ENCODE measurements around the gene DGKI. TPM values are rescaled to one million over a fixed set of nuclear protein-coding genes. Genes with fewer than 3 reads are reported as not detected.

The DGKI gene
- polyA plus RNA-seq, 2 of the 4 experiments (the other 2 are of a cell fraction) = 0.05 to 0.08 TPM

DNA sequence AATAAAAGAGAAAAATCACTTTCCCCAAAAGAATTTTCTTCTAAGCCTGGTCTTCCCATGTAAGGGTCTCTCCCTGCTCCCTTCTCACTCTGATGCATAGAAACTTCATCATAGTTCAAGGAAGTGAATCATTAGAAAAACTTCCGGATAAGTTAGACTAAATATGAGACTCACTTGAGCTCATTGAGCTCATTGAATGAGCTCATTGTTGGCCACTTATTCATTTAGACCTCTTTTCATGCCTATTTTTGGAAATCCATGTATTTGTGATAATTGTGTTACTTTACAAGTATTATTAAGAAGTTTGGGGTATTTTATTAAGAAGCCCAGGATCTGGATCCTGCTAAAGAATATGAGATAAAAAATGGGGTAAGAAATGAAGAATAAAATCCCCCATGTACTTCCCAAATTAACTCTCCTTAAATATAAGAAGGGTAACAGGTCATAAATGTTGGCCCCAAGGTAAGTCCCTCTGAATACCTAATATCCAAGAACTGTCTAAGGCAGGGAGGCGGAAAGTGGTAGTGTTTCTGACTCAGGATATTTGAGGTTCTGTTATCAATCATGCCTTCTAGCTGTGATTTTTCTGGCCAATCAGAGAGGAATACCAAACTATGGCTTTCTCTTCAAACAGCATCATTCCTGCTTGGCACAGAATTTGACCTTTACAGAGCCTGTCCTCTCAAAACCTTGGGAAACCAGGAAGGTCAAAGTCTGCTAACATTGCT is 266.7 kb downstream of the DGKI start:
- no peak for DNase-seq (ENCODE audit: low read depth in 1 of 2, low spot score in 1 of 2)
- WGBS (ENCODE audit: missing lambda C conversion rate) = 30% methylated on average over 2 of the region's 2 CpGs
- no peaks in the 10 kb centered on the region for H3K9me3 ChIP-seq
- no peaks in the 10 kb centered on the region for H3K4me1 ChIP-seq
- H3K4me2 ChIP-seq = no peak overlapping the region
- ATAC-seq = no peak
- H3K4me3 ChIP-seq = no peak overlapping the region
- no peak for FAIRE-seq
- no peak overlapping the region for H3K27ac ChIP-seq
- POLR2A ChIA-PET = no interaction called here
- CTCF ChIA-PET = interaction anchor here (3.8 kb wide), 1 partner anchor 12 kb away, joined by 17 read pairs; no protein-coding TSS in a partner anchor
- TF ChIP-seq HEYL (CRISPR knock-in tag; IDR thresholded peaks at IDR 0.05) (no peak), NPAS2 (CRISPR knock-in tag; IDR thresholded peaks at IDR 0.05; ENCODE audit: borderline replicate concordance) (no peak), ZC3H11A (IDR thresholded peaks at IDR 0.05) (no peak), MAFK (IDR thresholded peaks at IDR 0.05; ENCODE audit: partially characterized antibody) (no peak), TP53 (CRISPR knock-in tag; IDR thresholded peaks at IDR 0.05) (no peak), HOXA7 (CRISPR knock-in tag; IDR thresholded peaks at IDR 0.05) (no peak), CHD4 (IDR thresholded peaks at IDR 0.05; ENCODE audit: borderline replicate concordance) (no peak), RARB (CRISPR knock-in tag; IDR thresholded peaks at IDR 0.05) (no peak), RAD21 (conservative IDR thresholded peaks at IDR 0.05 in 1 of 2, IDR thresholded peaks at IDR 0.05 in 1 of 2) (no peak), MYC (IDR thresholded peaks at IDR 0.05; ENCODE audit: borderline replicate concordance, low read length) (no peak), SMC3 (IDR thresholded peaks at IDR 0.05) (no peak), FOSB (CRISPR knock-in tag; IDR thresholded peaks at IDR 0.05) (no peak), CEBPB (IDR thresholded peaks at IDR 0.05) (no peak), GATA3 (IDR thresholded peaks at IDR 0.05; ENCODE audit: borderline replicate concordance) (no peak), EHMT2 (IDR thresholded peaks at IDR 0.05; ENCODE audit: low read depth) (no peak)
- TF ChIP-seq, protein P1, sequence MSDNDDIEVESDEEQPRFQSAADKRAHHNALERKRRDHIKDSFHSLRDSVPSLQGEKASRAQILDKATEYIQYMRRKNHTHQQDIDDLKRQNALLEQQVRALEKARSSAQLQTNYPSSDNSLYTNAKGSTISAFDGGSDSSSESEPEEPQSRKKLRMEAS (IDR thresholded peaks at IDR 0.05) = no peak
- TF ChIP-seq, protein P2, sequence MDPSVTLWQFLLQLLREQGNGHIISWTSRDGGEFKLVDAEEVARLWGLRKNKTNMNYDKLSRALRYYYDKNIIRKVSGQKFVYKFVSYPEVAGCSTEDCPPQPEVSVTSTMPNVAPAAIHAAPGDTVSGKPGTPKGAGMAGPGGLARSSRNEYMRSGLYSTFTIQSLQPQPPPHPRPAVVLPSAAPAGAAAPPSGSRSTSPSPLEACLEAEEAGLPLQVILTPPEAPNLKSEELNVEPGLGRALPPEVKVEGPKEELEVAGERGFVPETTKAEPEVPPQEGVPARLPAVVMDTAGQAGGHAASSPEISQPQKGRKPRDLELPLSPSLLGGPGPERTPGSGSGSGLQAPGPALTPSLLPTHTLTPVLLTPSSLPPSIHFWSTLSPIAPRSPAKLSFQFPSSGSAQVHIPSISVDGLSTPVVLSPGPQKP (IDR thresholded peaks at IDR 0.05; ENCODE audit: low read depth, low read length) = no peak
- TF ChIP-seq, protein P3, sequence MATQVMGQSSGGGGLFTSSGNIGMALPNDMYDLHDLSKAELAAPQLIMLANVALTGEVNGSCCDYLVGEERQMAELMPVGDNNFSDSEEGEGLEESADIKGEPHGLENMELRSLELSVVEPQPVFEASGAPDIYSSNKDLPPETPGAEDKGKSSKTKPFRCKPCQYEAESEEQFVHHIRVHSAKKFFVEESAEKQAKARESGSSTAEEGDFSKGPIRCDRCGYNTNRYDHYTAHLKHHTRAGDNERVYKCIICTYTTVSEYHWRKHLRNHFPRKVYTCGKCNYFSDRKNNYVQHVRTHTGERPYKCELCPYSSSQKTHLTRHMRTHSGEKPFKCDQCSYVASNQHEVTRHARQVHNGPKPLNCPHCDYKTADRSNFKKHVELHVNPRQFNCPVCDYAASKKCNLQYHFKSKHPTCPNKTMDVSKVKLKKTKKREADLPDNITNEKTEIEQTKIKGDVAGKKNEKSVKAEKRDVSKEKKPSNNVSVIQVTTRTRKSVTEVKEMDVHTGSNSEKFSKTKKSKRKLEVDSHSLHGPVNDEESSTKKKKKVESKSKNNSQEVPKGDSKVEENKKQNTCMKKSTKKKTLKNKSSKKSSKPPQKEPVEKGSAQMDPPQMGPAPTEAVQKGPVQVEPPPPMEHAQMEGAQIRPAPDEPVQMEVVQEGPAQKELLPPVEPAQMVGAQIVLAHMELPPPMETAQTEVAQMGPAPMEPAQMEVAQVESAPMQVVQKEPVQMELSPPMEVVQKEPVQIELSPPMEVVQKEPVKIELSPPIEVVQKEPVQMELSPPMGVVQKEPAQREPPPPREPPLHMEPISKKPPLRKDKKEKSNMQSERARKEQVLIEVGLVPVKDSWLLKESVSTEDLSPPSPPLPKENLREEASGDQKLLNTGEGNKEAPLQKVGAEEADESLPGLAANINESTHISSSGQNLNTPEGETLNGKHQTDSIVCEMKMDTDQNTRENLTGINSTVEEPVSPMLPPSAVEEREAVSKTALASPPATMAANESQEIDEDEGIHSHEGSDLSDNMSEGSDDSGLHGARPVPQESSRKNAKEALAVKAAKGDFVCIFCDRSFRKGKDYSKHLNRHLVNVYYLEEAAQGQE (IDR thresholded peaks at IDR 0.05) = no peak

DNA sequence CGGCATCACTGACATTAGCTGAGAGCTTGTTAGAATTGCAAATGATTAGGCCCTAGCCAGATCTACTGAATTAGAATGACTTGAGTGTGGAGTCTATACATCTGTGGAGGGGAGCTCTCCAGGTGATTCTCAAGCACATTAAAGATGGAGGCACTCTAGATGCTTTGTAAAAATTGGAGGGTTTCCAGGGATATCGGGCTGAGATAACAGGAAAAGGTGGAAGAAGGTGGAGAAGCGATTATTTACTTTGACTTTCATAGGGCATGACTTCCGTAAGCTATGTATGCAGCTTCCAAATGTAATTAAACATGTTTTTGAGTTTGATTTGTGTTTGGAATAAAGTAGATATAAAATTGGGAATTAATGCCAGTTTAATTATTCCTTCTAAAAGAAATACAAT is 268.2 kb downstream of the DGKI start:
- FAIRE-seq (no peak), DNase-seq (ENCODE audit: low read depth in 1 of 2, low spot score in 1 of 2) (no peak), ATAC-seq (no peak)
- POLR2A ChIA-PET = no interaction called here
- Histone ChIP-seq H3K27ac (no peak overlapping the region), H3K4me1 (no peaks in the 10 kb centered on the region), H3K9me3 (no peaks in the 10 kb centered on the region), H3K4me3 (no peak overlapping the region), H3K4me2 (no peak overlapping the region)
- 34% methylated on average over 4 of the region's 4 CpGs for WGBS (ENCODE audit: missing lambda C conversion rate)
- CTCF ChIA-PET = interaction anchor here (3.8 kb wide), 1 partner anchor 13 kb away, joined by 17 read pairs; no protein-coding TSS in a partner anchor
- TF ChIP-seq, protein P1 (IDR thresholded peaks at IDR 0.05) = no peak
- TF ChIP-seq, protein P4, sequence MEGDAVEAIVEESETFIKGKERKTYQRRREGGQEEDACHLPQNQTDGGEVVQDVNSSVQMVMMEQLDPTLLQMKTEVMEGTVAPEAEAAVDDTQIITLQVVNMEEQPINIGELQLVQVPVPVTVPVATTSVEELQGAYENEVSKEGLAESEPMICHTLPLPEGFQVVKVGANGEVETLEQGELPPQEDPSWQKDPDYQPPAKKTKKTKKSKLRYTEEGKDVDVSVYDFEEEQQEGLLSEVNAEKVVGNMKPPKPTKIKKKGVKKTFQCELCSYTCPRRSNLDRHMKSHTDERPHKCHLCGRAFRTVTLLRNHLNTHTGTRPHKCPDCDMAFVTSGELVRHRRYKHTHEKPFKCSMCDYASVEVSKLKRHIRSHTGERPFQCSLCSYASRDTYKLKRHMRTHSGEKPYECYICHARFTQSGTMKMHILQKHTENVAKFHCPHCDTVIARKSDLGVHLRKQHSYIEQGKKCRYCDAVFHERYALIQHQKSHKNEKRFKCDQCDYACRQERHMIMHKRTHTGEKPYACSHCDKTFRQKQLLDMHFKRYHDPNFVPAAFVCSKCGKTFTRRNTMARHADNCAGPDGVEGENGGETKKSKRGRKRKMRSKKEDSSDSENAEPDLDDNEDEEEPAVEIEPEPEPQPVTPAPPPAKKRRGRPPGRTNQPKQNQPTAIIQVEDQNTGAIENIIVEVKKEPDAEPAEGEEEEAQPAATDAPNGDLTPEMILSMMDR (IDR thresholded peaks at IDR 0.05) = no peak
- TF ChIP-seq ESRRA (IDR thresholded peaks at IDR 0.05; ENCODE audit: borderline replicate concordance, low read length) (no peak), NR3C1 (IDR thresholded peaks at IDR 0.05) (no peak), POLR2A (IDR thresholded peaks at IDR 0.05; ENCODE audit: low read length) (no peak), POLR2AphosphoS2 (conservative IDR thresholded peaks at IDR 0.05; ENCODE audit: low read length) (no peak), FOSL2 (IDR thresholded peaks at IDR 0.05) (no peak), FOSL2 (CRISPR knock-in tag; IDR thresholded peaks at IDR 0.05) (no peak), EHF (CRISPR knock-in tag; IDR thresholded peaks at IDR 0.05) (no peak)
- TF ChIP-seq, protein P3 (IDR thresholded peaks at IDR 0.05) = no peak
